CD4-positive, alpha-beta T cell (primary cell): ENCODE data around the gene RGS17. TPM values are rescaled to one million over a fixed set of nuclear protein-coding genes. Genes with fewer than 3 reads are reported as not detected.
"Not testable (repeated sequence)": the region's sequence is repeated elsewhere in the genome, so short reads cannot be mapped to it uniquely, and the experiment has no call there.

Source experiments
- ATAC-seq: fragments of 200-7000 bp; cut with Tn5 transposase; one replicate; pipeline ENCODE4 v1.10.0; 2022; ENCODE audit warnings: mild to moderate bottlenecking; ENCODE audit not compliant: poor library complexity
- CTCF ChIA-PET: fragments of 350-600 bp; sonication (Branson Sonifier 250); formaldehyde crosslinking; loops from one replicate; lab custom pipeline; 2021; ENCODE audit warnings: antibody characterized with exemption, inconsistent platforms; lab: Charles Lee
- POLR2A ChIA-PET: fragments of 350-600 bp; sonication (Branson Sonifier 250); formaldehyde crosslinking; loops from one replicate; lab custom pipeline; 2021; ENCODE audit warnings: antibody characterized with exemption, inconsistent platforms; lab: Charles Lee
- DNase-seq, 14 experiments: peaks; one replicate each; pipeline ENCODE4 v3.0.0-alpha.2; 2013 to 2020; ENCODE audit warnings: mixed read lengths in 2 of 14
- H3K27ac ChIP-seq, 2 donors: one replicate each; pipeline versions ENCODE4 v1.5.1 to v1.7.0; 2013; ENCODE audit warnings: low read length in 2 of 2, low read depth in 1 of 2, mild to moderate bottlenecking in 1 of 2
- H3K27me3 ChIP-seq, 2 experiments: 1 replicate in 1 of 2; 2 replicates in 1 of 2; pipeline versions ENCODE4 v1.6.1 to v1.7.0; 2013; ENCODE audit warnings: low read length in 2 of 2, control low read depth in 1 of 2, mild to moderate bottlenecking in 1 of 2, moderate library complexity in 1 of 2; ENCODE audit not compliant: insufficient read depth in 2 of 2, control insufficient read depth in 1 of 2
- H3K36me3 ChIP-seq: one replicate; pipeline ENCODE4 v1.6.1; 2013; ENCODE audit warnings: low read length, control low read depth; ENCODE audit not compliant: insufficient read depth
- H3K4me1 ChIP-seq: one replicate; pipeline ENCODE4 v1.6.1; 2013; ENCODE audit warnings: low read length, control low read depth; ENCODE audit not compliant: insufficient read depth
- H3K4me3 ChIP-seq: one replicate; pipeline ENCODE4 v1.5.1; 2013; ENCODE audit warnings: mild to moderate bottlenecking, low read length, moderate library complexity
- H3K9me3 ChIP-seq, 2 experiments: 1 replicate in 1 of 2; 2 replicates in 1 of 2; pipeline versions ENCODE4 v1.6.1 to v1.7.0; 2013; ENCODE audit warnings: low read length in 2 of 2, mild to moderate bottlenecking in 2 of 2, control low read depth in 1 of 2, moderate library complexity in 1 of 2; ENCODE audit not compliant: control insufficient read depth in 1 of 2, insufficient read depth in 1 of 2
- H3K27ac Mint-ChIP-seq: one replicate; pipeline ENCODE4 v1.8.0; 2020; ENCODE audit warnings: mixed read lengths
- H3K27me3 Mint-ChIP-seq: one replicate; pipeline ENCODE4 v1.8.0; 2021; ENCODE audit warnings: mixed read lengths
- H3K36me3 Mint-ChIP-seq: one replicate; pipeline ENCODE4 v1.8.0; 2021; ENCODE audit warnings: low read depth, mixed read lengths
- H3K4me1 Mint-ChIP-seq: one replicate; pipeline ENCODE4 v1.8.0; 2021; ENCODE audit warnings: low read depth, mixed read lengths
- H3K4me3 Mint-ChIP-seq: one replicate; pipeline ENCODE4 v1.8.0; 2020; ENCODE audit warnings: mild to moderate bottlenecking, mixed read lengths
- H3K9me3 Mint-ChIP-seq: one replicate; pipeline ENCODE4 v1.8.0; 2020; ENCODE audit warnings: mixed read lengths
- intact Hi-C, 2 experiments: fragments of 100-400 bp; cut with DNase I in 1 of 2; cut with micrococcal nuclease in 1 of 2; formaldehyde crosslinking; loops; one replicate each; pipeline versions ENCODE4 v1.15.1 to v1.9.0; 2023 to 2025; cut with DNase I, micrococcal nuclease
- total RNA-seq, 174 experiments: library from RNA in 2 of 174; stranded (reverse) in 2 of 174; gene quantifications; one replicate each; pipeline ENCODE4 v1.2.3 and lab custom pipeline; 2021 to 2026
- TF ChIP-seq, protein P1 (sequence below): fragments of 200-600 bp; IDR thresholded peaks from one replicate; pipeline ENCODE4 v1.8.0; 2022; ENCODE audit warnings: antibody characterized with exemption, mild to moderate bottlenecking

RGS17 gene
- total RNA-seq, 2 experiments from 2014 or later = not detected

DNA sequence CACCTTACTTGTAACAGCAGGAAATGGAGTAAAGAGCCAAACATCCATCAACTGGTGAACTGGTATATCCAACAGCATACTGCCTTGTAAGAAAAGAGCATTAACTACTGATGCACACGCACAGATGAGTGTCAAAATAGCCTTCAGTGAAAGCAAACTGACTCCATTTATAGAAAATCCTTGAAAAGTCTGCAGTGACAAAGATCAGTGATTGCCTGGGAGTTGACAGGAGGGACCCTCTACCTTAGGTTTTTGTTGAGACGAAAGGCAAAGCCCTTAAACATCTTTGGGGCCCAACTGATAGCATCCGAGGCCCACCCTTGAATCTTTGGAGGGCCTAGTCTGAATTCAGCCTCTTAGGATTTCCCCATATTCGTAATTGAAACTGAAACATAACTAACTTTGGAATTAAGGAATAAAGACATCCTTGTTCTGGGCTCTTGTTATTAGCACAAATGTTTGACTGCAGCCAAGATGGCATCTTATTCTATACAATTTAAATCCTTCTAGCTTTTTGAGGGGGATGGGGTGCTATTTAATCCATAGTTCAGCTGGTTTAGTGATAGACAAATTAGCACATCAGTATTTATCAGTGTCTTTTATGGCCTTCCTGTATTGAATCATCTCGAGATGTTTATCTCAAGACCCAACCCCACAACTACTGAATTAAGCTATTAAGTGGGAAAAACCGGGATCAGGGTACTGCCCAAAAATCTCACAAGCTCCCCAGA, 161.2 kb downstream of the RGS17 start:
- H3K27ac Mint-ChIP-seq = no peak overlapping the region
- Histone ChIP-seq H3K27me3 (no peaks in the 10 kb centered on the region), H3K36me3 (peaks cover 45% of the 10 kb centered on the region), H3K9me3 (peaks cover 4 to 11% of the 10 kb centered on the region in 2 experiments), H3K4me3 (no peak overlapping the region), H3K27ac (no peak overlapping the region), H3K4me1 (no peaks in the 10 kb centered on the region)
- H3K36me3 Mint-ChIP-seq = peaks cover 82% of the 10 kb centered on the region
- ChIA-PET POLR2A (interaction anchor here (1.5 kb wide), 1 partner anchor 13 kb away, joined by 3 read pairs; the partner anchor contains the start of gene FBXO5), CTCF (no interaction called here)
- H3K9me3 Mint-ChIP-seq = peaks cover 15% of the 10 kb centered on the region
- ATAC-seq (no peak), DNase-seq (no peak)
- no peak overlapping the region for H3K4me3 Mint-ChIP-seq
- TF ChIP-seq, protein P1, sequence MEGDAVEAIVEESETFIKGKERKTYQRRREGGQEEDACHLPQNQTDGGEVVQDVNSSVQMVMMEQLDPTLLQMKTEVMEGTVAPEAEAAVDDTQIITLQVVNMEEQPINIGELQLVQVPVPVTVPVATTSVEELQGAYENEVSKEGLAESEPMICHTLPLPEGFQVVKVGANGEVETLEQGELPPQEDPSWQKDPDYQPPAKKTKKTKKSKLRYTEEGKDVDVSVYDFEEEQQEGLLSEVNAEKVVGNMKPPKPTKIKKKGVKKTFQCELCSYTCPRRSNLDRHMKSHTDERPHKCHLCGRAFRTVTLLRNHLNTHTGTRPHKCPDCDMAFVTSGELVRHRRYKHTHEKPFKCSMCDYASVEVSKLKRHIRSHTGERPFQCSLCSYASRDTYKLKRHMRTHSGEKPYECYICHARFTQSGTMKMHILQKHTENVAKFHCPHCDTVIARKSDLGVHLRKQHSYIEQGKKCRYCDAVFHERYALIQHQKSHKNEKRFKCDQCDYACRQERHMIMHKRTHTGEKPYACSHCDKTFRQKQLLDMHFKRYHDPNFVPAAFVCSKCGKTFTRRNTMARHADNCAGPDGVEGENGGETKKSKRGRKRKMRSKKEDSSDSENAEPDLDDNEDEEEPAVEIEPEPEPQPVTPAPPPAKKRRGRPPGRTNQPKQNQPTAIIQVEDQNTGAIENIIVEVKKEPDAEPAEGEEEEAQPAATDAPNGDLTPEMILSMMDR = no peak
- intact Hi-C loops = no loop called here
- peaks cover 11% of the 10 kb centered on the region for H3K4me1 Mint-ChIP-seq
- no peaks in the 10 kb centered on the region for H3K27me3 Mint-ChIP-seq

- not testable (repeated sequence) for DNase-seq, H3K27me3 Mint-ChIP-seq, H3K4me1 Mint-ChIP-seq
These were observed 164.8 kb downstream of the RGS17 start for GRCh38 chr6:152966168-152966894.

GRCh38 chr6:152959333-152959732, 171.7 kb downstream of the RGS17 start:
- H3K27ac Mint-ChIP-seq = no peak overlapping the region
- Histone ChIP-seq H3K9me3 (no peaks in the 10 kb centered on the region), H3K36me3 (no peaks in the 10 kb centered on the region), H3K27ac (no peak overlapping the region), H3K4me1 (no peaks in the 10 kb centered on the region), H3K27me3 (no peaks in the 10 kb centered on the region), H3K4me3 (no peak overlapping the region)
- ChIA-PET CTCF (no interaction called here), POLR2A (no interaction called here)
- intact Hi-C loops = no loop called here
- H3K9me3 Mint-ChIP-seq = no peaks in the 10 kb centered on the region
- no peaks in the 10 kb centered on the region for H3K4me1 Mint-ChIP-seq
- no peaks in the 10 kb centered on the region for H3K36me3 Mint-ChIP-seq
- no peak overlapping the region for H3K4me3 Mint-ChIP-seq
- no peak for DNase-seq
- TF ChIP-seq, protein P1 = no peak
- ATAC-seq = no peak
- peaks cover 50% of the 10 kb centered on the region for H3K27me3 Mint-ChIP-seq

More at GRCh38 chr6:152966168-152966894, 164.8 kb downstream of the RGS17 start:
- H3K4me3 Mint-ChIP-seq, H3K4me3 ChIP-seq, H3K4me1 ChIP-seq, H3K27ac ChIP-seq, H3K27me3 ChIP-seq, POLR2A ChIA-PET, intact Hi-C loops, ATAC-seq, CTCF ChIA-PET, H3K27ac Mint-ChIP-seq: not testable (repeated sequence)
- peaks cover 4 to 11% of the 10 kb centered on the region in 2 experiments for H3K9me3 ChIP-seq
- Mint-ChIP-seq H3K9me3 (peaks cover 15% of the 10 kb centered on the region), H3K36me3 (peaks cover 47% of the 10 kb centered on the region)
- H3K36me3 ChIP-seq = peaks cover 19% of the 10 kb centered on the region
